GM12878 (cell line): Measurements from ENCODE around the gene C10orf88.

Experiments used
- BHLHE40 ChIP-seq, 2 experiments: fragments of 450-650 bp in 1 of 2; IDR thresholded peaks; 2 replicates each; pipeline ENCODE4 v1.6.1; 2011 to 2017; ENCODE audit warnings: low read depth in 2 of 2, borderline replicate concordance in 1 of 2, improper control_type of control experiment in 1 of 2, low read length in 1 of 2, mild to moderate bottlenecking in 1 of 2
- EZH2 ChIP-seq: IDR thresholded peaks from 2 replicates; pipeline ENCODE4 v1.6.1; 2012; ENCODE audit warnings: low read depth, mild to moderate bottlenecking, control low read depth, inconsistent platforms, low read length, borderline replicate concordance; ENCODE audit not compliant: control insufficient read depth
- FOXM1 ChIP-seq: IDR thresholded peaks from 2 replicates; pipeline ENCODE4 v1.6.1; 2012; ENCODE audit warnings: low read depth, mild to moderate bottlenecking, inconsistent platforms, low read length, moderate library complexity
- MYC ChIP-seq: IDR thresholded peaks from 2 replicates; pipeline ENCODE4 v1.6.1; 2011; ENCODE audit warnings: mild to moderate bottlenecking, low read length, moderate library complexity, inconsistent platforms; ENCODE audit not compliant: insufficient read depth, insufficient replicate concordance, insufficient read length, severe bottlenecking
- NFYA ChIP-seq: IDR thresholded peaks from 2 replicates; pipeline ENCODE4 v1.6.1; 2011; ENCODE audit warnings: low read depth, mild to moderate bottlenecking, low read length, improper control_type of control experiment, borderline replicate concordance
- SREBF1 ChIP-seq: IDR thresholded peaks from 2 replicates; pipeline ENCODE4 v1.6.1; 2012; ENCODE audit warnings: mild to moderate bottlenecking, low read length
- TF ChIP-seq, protein P1 (sequence below): IDR thresholded peaks from 2 replicates; pipeline ENCODE4 v1.6.1; 2012; ENCODE audit warnings: low read depth, low read length, improper control_type of control experiment

DNA sequence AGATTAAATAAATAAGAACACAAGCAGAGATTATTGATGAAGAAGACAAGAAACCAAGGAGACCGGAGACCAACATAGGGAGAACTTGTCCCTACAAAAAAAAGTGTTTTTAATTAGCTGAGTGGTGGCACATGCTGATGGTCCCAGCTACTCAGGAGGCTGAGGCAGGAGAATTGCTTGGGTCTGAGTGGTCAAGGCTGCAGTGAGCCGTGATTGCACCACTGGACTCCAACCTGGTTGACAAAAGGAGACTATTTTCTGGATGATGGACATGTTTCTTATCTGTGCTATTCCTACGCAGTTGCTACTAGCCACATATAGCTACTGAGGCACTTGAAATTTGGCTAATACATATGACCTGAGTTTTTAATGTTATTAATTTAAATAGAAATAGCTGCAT lies 44.9 kb upstream of the C10orf88 start:
- TF ChIP-seq BHLHE40 (IDR thresholded peaks at IDR 0.05; ENCODE audit: borderline replicate concordance in 1 of 2, low read depth in 2 of 2, low read length in 1 of 2) (no peak), SREBF1 (no peak), FOXM1 (no peak), MYC (no peak), NFYA (no peak), EZH2 (no peak)
- TF ChIP-seq, protein P1, sequence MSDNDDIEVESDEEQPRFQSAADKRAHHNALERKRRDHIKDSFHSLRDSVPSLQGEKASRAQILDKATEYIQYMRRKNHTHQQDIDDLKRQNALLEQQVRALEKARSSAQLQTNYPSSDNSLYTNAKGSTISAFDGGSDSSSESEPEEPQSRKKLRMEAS, result no peak
